Activated CD4-positive, alpha-beta T cell treated with anti-CD3 and anti-CD28 coated beads, Interleukin-10, Interleukin-2, amounts not matched to agents 100 ng/mL and 50 ng/mL, durations not matched to agents 16 hours and 8 hours (primary cell): ENCODE data around the gene SLC25A23.
A peak's percentile ranks its signal among the peaks of the same experiment; 100 is the strongest.
"Not testable (repeated sequence)": the region's sequence is repeated elsewhere in the genome, so short reads cannot be mapped to it uniquely, and the experiment has no call there.

Source experiments
- DNase-seq: peaks from one replicate; pipeline ENCODE4 v3.0.0-alpha.2; 2020

Gene SLC25A23

DNA sequence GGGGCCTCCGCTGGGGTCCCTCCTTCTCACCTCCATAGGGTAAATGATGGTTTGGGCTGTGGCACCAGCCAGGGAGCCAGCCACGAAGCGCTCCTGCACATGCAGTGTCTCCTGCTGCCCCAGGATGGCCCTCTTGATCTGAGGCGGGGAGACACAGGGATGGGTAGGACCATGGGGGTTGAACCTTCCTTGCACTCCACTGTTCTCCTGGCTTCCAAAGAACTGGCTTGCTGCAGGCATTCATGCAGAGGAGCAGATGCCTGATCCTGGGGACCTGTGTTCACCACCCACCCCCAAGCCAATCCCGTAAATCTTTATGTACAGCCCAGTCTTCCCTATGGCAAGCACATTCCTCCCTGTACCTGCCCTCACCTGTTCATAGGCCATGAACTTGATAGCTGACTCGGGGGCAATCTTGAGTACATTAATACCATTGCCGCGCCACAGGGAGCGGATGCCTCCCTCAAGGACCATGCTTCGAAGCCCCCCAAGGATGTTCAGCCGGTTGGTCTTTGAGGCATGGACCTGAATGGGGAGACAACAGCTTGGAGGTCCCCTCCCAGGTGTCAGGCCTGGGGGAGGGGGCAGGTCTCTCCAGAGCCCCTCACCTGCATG, 5.5 kb downstream of the SLC25A23 start:
- DNase-seq = no peak

DNA sequence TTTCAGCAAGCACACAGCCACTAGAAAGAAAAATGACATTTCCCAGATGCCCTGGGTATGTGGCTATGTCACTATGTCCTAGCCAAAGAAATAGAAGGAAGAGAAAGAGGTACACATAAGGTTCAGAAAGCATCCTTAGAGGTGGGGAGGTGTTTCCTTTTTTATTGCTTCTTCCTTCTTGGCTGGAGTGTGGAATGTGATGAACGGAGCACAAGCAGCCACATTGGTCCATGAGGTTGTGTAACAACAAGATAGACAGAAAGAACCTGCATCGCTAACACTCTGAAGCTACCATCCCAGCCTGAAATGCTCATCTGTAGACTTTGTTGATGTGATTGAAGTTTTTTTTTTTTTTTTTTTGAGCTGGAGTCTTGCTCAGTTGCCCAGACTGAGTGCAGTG, 6.7 kb downstream of the SLC25A23 start:
- DNase-seq = no peak

DNA sequence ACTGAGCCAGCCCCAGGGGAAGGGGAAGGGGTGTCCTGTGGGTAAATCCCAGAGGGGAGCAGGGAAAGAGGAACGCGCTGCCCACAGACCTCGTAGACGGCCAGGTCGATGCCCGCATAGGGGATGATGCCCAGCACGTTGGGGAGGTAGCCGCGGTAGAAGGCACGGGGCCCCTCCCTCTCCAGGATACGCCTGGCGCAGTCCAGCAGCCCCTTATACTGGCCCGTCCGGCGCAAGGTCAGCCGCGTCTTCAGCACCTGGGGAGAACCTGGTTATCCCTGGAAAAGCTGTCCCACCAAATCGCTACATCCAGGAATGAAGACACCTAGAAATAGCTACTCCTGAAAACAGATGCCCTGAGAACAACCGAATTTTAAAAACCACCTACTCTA, 7.4 kb downstream of the SLC25A23 start:
- DNase-seq = no peak

DNA sequence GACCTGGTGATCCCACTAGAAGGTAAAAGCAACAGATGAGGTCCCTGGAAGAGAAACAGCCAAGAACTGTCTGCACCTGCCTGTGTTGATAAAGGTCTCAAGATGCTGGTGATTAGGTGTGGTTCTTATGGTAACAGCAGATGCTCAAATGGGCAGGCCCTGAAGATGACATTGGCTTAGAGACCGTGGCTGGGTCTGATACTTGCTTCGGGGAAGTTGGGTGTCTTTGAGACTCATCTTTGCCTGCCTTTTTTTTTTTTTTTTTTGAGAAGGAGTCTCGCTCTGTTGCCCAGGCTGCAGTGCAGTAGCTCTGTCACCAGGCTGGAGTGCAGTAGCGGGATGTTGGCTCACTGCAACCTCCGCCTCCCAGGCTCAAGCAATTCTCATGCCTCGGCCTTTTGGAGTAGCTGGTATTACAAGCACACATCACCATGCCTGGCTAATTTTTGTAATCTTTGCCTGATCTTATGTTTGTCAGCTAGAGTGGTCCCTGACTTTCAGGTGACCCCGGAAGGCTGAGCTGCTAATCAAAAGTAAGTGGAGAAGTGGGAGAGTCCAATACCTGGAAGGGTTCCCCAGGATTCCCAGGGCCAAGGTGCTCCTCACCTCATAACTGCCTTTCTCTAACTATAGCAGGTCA, 7.9 kb downstream of the SLC25A23 start:
- DNase-seq = no peak

DNA sequence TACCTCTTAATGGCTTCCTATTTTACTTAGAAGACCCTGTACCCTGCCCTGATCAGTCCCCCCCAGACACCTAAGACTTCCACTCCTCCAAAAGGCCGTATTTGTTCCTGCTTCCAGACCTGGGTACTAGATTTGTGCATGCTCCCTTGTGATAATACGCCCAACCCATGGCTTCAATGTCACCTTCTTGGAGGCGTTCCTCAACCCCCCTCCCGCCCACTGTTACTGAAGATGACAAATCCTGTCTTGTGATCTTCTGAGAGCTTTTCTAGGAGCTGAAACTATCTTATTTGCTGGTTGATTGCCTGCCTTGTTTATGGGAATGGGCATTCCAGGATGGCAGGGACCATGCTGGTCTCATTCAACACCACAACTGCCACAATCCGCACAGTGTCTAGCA, 9.4 kb downstream of the SLC25A23 start:
- no peak for DNase-seq

DNA sequence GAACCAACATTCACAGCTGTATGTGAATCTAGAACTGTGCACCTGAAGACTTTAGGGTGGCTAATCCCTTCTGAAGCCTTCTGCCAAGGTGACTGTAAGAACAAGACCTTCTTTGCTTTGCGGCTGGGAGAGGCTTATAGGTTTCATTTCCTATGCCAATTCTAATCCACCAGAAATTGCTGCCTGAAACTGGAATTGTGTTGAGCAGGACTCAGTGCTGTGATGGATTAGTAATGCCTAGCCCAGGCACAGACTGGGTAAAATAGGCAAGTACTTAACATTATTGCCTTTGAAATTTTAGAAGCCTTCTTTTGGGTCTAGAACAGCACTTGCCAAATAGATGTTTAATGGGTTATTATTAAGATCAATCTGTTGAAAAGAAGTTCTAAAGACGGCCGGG, 11.5 kb downstream of the SLC25A23 start:
- no peak for DNase-seq

DNA sequence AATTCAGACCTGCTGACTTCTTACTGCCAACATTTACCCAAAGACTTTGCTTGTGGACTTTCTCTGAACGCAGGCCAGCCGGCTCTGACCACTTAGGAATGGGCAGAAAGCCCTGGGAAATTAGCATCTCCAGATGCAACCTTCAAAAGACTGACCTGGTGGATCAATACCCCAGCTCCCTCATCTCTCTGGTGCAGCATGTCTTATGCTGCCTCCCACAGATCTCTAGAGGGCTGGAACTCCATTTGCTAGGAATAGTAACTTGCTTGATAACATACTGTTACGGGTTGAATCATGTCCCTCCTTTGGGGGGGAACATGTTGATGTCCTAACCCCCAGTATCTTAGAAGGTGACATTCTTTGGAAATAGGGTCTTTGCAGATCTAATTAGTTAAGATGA, 13.1 kb downstream of the SLC25A23 start:
- no peak for DNase-seq

DNA sequence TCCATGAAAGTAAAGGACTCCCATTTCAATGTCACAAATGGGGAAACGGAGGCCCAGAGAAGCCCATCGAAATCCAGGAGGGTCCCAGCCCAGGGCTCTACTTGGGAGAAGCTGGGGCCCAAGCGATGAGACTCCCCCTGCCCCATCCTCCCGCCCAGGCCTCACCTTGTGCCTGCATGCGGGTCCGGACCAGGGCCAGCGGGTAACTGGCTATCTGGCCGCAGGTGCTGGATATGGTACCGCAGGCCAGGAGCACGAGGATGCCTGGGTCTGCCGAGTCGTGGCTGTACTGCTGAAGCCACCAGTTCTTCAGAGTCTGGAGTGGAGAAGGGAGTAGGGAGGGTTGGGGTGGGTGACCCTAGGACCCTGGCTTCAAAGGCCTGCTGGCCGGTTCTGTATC, 15.6 kb downstream of the SLC25A23 start:
- no peak for DNase-seq

DNA sequence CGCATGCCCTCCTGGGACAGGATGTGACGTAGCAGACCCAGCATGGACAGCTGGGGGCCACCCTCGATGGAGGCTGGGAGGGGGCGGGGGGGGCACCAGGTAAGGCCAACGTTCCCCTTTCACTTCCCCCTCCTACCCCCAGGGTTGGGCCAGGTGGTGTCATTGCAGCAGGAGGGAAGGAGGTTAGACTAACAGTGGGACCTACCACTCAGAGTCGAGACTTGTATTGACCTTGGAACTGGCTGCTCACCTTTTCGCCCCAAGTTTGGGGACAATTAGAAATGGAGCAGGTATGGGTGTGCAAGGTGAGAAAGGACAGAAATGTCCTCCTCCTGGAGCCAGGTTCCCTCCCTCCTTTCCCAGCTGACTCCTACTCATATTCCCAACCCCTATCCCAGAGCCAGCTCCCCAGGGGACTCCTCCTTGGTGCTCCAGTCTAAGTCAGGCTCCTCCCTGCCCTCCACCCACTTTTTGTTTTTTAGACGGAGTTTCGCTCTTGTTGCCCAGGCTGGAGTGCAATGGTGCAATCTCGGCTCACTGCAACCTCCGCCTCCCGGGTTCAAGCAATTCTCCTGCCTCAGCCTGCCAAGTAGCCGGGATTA, 17.4 kb downstream of the SLC25A23 start:
- no peak for DNase-seq

DNA sequence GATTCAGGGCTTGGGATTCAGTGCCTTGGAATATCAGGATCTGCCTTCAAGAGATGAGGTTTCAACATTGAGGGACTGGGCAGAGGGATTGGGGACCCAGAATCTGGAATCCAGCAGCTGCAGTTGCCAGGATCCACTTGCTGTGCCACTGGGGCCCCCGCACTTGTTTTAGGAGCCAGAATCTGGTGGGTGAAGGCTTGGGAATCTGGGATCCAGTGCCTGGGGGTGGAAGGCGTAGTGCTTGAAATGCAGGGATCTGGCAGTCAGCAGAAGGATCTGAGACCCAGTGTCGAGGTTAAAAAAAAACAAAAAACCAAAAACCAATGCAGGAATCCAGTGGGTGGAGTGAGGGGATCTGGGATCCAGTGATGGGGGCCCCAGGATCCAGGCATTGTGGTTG, 18.7 kb downstream of the SLC25A23 start:
- no peak for DNase-seq

DNA sequence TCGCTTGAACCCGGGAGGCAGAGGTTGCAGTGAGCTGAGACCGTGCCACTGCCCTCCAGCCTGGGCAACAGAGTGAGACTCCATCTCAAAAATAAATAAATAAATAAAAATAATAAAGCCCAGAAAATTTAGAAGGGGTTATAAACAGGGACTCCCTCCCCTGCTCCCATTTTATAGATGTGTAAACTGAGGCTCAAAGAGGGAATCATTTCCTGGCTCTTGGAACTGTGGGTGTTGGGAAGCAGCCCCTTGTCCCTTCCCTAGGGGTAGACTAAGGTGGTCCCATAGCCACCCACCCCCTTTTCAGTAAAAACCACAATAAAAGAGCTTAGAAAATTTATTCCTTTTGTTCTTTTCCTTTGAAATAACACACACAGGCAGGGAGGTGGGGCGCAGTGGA, 19.8 kb downstream of the SLC25A23 start:
- DNase-seq = no peak

DNA sequence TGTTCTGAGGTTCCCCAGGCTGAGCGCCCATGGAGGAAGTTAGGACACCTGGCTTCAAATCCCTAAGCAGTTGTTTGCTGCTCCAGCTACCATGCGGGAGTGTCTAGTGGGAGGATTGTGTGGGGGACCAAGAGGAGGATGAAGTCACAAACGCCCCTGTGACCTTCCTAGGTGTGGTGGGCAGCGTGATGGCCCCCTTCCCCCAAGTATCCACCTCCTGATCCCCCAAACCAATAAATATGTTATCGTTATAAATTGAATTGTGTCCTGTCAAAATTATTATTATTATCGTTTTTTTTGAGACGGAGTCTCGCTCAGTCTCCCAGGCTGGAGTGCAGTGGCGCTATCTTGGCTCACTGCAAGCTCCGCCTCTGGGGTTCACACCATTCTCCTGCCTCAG, 25.9 kb downstream of the SLC25A23 start, which contains the start of gene SLC25A41:
Gene SLC25A41 (minus strand): TSS at position 101 of the 400 bp plus-strand sequence. CDS start 70 bp downstream, at position 31.
- DNase-seq = no peak

DNA sequence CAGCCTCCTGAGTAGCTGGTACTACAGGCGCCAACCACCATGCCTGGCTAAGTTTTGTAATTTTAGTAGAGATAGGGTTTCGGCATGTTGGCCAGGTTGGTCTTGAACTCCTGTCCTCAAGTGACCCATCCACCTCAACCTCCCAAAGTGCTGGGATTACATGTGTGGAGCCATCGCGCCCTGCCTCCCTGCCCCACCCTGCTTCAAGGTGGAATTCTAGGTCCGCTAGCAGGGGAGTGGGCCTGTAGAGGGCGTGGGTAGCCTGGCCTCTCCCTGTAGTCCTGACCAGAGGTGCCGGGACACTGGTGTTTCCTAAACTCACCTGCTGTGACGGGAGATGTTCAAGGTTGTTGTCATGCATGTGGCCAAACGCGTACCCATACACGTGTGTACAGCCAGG, 26.4 kb downstream of the SLC25A23 start:
- no peak for DNase-seq

DNA sequence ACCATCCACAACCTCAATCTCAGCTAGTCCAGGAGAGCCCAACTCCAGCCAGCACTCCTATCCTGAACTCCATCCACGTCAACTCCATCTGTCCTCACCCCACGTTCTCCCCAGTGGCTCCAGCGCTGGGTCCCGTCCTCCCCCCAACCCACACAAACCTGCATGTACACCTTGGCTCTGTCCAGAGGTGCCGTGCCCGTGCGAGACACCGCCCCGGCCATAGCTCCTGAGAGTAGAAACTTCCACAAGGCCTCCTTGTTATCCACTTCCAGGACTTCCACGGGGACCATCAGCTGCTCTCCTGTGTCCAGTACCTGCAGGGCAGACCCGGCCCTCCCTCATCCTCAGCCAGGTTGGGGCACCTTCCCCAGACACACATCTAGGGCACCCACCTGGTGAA, 27.7 kb downstream of the SLC25A23 start:
- DNase-seq = no peak

DNA sequence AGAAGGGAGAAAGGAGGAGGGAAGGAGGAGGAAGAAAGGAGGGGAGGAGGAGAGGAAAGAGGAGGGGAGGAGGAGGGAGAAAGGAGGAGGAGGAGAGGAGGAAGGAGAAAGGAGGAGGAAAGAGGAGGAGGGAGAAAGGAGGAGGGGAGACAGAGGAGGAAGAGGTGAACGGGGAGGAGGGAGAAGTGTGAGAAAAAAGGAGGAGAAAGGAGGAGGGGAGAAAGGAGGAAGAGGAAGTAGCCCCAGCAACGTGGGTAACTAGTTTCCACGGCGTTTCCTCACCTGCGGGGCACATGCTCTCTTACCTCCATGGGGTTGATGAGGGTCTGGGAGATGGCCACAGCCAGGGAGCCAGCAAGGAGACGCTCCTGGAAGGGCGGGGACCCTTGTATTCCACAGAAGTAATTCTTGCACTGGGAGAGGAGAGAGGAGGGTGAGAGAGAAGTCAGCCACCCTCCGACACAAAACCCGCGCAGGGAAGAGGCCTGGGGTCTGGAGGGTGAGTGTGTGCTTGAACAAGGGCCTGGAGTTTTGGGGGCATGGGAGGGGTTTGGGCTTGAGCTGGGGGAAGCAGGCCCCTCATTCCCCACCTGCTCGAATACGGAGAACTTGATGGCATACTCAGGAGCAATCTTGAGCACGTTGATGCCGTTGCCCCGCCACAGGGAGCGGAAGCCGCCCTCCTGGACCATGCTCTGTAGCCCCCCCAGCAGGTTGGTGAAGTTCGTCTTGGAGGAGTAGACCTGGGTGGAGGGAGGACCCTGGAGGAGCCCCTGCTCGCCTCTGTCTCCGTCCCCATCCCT, 30.0 kb downstream of the SLC25A23 start:
- no peak for DNase-seq

DNA sequence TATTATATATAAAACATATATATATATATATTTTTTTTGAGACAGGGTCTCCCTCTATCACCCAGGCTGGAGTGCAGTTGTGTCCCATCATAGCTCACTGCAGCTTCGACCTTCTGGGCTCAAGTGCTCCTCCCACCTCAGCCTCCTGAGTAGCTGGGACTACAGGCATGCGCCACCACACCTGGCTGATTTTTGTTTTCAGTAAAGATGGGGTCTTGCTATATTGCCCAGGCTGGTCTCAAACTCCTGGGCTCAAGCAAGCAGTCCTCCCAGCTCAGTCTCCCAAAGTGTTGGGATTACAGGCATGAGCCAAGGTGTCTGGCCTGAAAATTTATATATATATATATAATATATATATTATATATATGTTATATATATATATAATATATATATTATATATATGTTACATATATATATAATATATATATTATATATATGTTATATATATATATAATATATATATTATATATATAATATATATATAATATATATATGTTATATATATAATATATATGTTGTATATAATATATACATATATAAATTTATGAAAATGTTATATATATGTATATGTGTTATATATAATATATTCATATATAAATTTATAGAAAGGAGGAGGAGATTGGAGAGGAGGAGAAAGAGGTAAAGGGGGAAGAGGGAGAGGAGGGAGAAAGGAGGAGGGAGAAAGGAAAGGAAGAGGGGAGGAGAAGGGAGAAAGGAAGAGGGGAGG, 30.7 kb downstream of the SLC25A23 start:
- not testable (repeated sequence) for DNase-seq

DNA sequence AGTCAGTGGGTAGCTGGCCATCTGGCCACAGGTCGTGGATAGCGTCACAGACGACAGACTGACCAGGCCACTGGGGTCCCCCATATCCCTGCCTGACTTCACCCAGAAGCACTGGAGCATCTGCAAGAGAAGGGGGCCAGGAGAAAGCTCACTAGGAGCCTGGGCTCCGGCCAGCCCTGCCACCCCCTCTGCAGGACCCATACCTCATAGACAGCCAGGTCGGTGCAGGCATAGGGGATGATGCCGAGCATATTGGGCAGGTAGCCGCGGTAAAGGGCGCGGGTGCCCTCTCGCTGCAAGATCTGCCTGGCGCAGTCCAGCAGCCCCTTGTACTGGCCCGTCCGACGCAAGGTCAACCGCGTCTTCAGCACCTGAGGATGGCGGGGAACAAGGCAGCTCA, 32.5 kb downstream of the SLC25A23 start:
- DNase-seq = no peak

DNA sequence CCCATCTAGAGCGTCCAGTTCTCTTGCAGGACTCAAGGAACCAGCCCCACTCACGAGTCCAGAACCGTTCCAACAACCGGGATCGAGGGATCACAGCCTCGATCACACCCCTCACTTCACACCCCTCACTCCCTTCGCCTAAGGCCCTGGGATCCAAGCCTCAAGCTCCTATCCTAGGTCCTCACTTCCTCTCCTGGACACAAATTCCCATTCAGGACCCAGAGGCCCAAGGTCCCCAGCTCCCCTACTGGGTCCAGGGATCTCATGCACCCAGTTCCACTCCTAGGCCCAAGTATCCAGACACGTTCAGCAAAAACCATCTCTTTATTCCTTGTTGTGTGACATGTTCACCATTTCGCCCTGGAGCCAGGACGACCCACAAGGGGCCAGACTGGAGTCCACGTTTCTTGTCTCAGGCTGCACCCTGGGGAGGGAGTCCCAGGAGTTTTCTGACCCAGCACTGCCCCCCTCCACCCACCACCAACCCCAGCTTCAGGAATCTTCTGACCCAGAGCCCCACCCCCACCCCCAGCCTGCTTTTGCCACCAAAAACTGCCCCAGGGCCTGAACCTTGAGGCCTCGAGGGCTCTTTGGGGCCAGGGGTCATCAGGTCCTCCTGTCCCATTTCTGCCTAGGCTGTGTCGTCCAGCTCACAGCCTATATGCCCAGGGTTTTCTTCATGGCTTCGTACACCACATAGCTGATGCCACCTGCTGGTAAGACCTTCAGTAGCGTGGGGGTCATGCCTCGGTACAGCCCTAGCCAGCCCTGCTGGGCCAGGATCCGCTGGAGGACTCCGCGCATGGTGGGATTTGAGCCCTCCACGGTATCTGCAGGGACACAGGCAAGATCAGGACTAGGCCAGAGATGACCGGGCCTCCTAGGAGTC, 33.6 kb downstream of the SLC25A23 start:
- peak; percentile 24 for DNase-seq

DNA sequence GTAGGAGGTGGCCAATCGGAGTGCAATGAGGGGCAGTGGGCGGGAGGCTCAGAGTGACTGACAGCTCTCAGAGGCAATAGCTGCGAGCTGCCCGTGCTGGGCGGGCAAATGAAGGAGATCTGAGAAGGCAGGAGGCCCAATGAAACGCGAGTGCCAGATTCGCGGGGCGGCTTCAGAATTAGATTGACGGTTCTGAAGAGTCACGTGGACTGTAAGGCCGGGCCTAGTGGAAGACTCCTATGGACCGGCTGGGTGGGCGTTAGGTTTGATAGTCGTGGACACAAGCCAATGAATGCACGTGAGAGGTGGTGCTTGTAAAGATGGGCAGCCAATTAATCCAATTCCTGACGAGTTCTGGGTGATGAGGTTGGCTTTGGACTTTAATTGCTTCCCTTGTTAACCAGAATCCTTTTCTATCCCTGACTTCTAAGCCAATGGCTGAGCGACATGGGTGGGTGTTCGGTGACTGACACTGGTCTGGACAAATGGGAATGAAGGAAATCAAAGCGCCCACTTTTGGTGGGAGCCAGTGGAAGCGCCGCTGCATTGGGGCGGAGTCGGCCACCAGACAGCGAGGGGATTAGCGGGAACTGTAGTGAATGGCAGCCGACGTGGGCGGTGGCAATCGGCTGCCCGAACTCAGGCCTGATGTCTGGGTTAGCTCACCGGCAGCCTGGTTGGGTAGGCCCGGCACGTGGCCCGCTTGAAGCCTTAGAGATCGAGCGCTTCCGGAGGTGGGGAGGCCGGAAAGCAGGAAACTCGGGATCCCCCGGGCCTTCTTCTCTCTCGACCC, 34.5 kb downstream of the SLC25A23 start:
- DNase-seq = peak; percentile 100

DNA sequence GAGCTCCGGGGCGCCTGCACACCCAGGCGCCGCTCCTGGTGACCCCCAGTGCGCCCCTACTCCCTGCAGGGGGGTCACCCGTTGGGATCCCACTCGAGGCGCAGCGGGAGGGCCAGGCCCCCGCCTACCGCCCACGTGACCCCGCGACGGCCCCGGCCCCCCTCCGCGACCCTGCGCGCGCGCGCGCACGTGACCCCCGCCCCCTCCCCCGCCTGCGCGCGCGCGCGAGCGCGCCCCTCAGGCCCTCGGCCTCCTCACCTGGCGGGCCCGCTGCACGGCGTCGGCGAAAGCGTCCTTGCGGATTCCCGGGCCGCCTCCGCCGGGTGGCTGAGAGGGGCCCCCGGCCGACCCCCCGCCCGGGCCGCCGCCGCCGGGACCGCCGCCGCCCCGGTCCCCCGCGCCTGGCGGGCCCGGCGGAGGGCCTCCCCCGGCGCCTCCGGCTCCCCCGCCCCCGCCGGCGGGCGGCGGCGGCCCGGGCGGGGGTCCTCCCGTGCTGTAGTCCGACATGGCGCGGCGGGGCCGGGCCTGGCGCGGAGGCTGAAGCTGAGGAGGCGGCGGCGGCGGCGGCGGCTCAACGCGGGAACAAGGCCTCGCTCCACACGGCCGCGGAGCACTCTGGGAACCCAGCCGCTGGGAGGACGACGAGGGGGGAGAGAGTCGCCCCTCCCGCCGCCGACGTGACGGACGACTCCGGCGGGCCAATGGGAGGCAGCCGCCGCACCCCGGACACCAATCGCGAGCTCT, 35.2 kb downstream of the SLC25A23 start, which contains the start of gene KHSRP:
Gene KHSRP (minus strand): TSS at position 617 of the 744 bp plus-strand sequence. CDS start 110 bp downstream, at position 507.
- peak; percentile 33 for DNase-seq
